Measurements from ENCODE around the gene SSU72. TPM values are rescaled to one million over a fixed set of nuclear protein-coding genes. Genes with fewer than 3 reads are reported as not detected.
A peak's percentile ranks its signal among the peaks of the same experiment; 100 is the strongest.

Gene SSU72
- total RNA-seq, 1 experiment from 2014 or later, result 217 TPM

GRCh38 chr1:1614204-1614953 is 39.7 kb upstream of the SSU72 start:
- Histone ChIP-seq H3K9me3 (ENCODE audit: control insufficient read depth, insufficient read depth, low read depth, low read length) (no peaks in the 10 kb centered on the region), H3K27me3 (ENCODE audit: control insufficient read depth, insufficient read depth, low read length) (no peaks in the 10 kb centered on the region), H3K36me3 (ENCODE audit: control insufficient read depth, insufficient read depth, low read length) (no peaks in the 10 kb centered on the region), H3K4me1 (ENCODE audit: control insufficient read depth, insufficient read depth, low read length) (peaks cover 20% of the 10 kb centered on the region), H3K4me3 (ENCODE audit: low read depth in 2 of 2, low read length in 2 of 2) (peak overlapping the region; percentile 73 to 87), H3K27ac (ENCODE audit: low read length) (no peak overlapping the region; the same call in 1 of the 2 replicates)
- no peak for ATAC-seq
- POLR2A ChIA-PET, result no interaction called here
- in situ Hi-C loops (cut with HindIII; ENCODE audit: low pct_unique_long_range_greater_than_20kb, low sequenced_read_pairs) (no loop called here), intact Hi-C loops (cut with micrococcal nuclease; ENCODE audit: unreplicated experiment) (no loop called here)
- no peak for DNase-seq (ENCODE audit: low read depth, low spot score)
- CTCF ChIA-PET, result no interaction called here
- BruUV-seq (replicated peaks), result TSS peak; percentile 91
- TF ChIP-seq POLR2AphosphoS5 (IDR thresholded peaks at IDR 0.05; ENCODE audit: low read depth, low read length) (no peak), REST (IDR thresholded peaks at IDR 0.05; ENCODE audit: insufficient read depth in 1 of 2, low read depth in 2 of 2, low read length in 1 of 2) (no peak), CTCF (IDR thresholded peaks at IDR 0.05) (no peak), TCF7L2 (IDR thresholded peaks at IDR 0.05; ENCODE audit: low read depth, low read length) (no peak), SIN3A (IDR thresholded peaks at IDR 0.05; ENCODE audit: borderline replicate concordance, insufficient read depth, low read depth, low read length) (no peak)

DNA sequence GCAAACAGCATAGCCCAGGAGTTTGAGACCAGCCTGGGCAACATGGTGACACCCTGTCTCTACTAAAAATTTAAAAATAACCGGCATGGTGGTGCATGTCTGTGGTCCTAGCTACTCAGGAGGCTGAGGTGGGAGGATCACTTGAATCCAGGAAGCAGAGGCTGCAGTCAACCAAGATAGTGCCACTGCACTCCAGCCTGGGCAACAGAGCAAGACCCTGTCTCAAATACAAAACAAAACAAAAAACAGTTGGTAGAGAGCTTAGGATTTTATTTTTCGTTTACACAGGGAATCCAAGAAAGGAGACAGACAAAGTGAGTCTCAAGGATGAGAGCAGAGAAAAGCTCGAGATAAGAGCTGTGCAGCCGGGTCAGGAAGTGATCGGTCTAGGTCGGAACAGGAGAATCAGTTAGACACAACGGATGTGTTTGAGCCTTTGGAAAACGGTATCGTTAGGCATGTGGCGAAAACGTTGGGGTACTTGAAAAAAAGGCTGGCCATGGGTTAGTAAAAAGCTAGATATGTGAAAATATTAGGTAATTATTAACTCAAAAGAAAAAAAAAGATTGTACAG is 38.9 kb upstream of the SSU72 start:
- Histone ChIP-seq H3K4me1 (ENCODE audit: control insufficient read depth, insufficient read depth, low read length) (peaks cover 20% of the 10 kb centered on the region), H3K27me3 (ENCODE audit: control insufficient read depth, insufficient read depth, low read length) (no peaks in the 10 kb centered on the region), H3K9me3 (ENCODE audit: control insufficient read depth, insufficient read depth, low read depth, low read length) (no peaks in the 10 kb centered on the region), H3K4me3 (ENCODE audit: low read depth in 2 of 2, low read length in 2 of 2) (peak overlapping the region; percentile 73 to 87; a peak in 3 of 4 replicates), H3K27ac (ENCODE audit: low read length) (no peak overlapping the region; the same call in 1 of the 2 replicates), H3K36me3 (ENCODE audit: control insufficient read depth, insufficient read depth, low read length) (no peaks in the 10 kb centered on the region)
- BruUV-seq (replicated peaks), result no TSS peak
- DNase-seq (ENCODE audit: low read depth, low spot score), result no peak
- no peak for TF ChIP-seq TCF7L2 (IDR thresholded peaks at IDR 0.05; ENCODE audit: low read depth, low read length)
- no peak for TF ChIP-seq SIN3A (IDR thresholded peaks at IDR 0.05; ENCODE audit: borderline replicate concordance, insufficient read depth, low read depth, low read length)
- no peak for TF ChIP-seq POLR2AphosphoS5 (IDR thresholded peaks at IDR 0.05; ENCODE audit: low read depth, low read length)
- no peak for TF ChIP-seq REST (IDR thresholded peaks at IDR 0.05; ENCODE audit: insufficient read depth in 1 of 2, low read depth in 2 of 2, low read length in 1 of 2)
- TF ChIP-seq CTCF (IDR thresholded peaks at IDR 0.05), result no peak
- ChIA-PET CTCF (no interaction called here), POLR2A (no interaction called here)
- no peak for ATAC-seq
- intact Hi-C loops (cut with micrococcal nuclease; ENCODE audit: unreplicated experiment), result no loop called here
- in situ Hi-C loops (cut with HindIII; ENCODE audit: low pct_unique_long_range_greater_than_20kb, low sequenced_read_pairs), result no loop called here

Data from Panc1 (cell line).